OCI-LY7 (cell line): ENCODE results near the gene ZNF462.

Experiments
- EZH2phosphoT487 ChIP-seq: fragments of 200-600 bp; sonication (generic); IDR thresholded peaks from 2 replicates; pipeline ENCODE4 v1.6.1; 2018; ENCODE audit warnings: low read depth, borderline replicate concordance, mild to moderate bottlenecking, mixed run types, antibody characterized with exemption, low read length, moderate library complexity, mixed read lengths
- TF ChIP-seq, protein P1 (sequence below): fragments of 200-600 bp; sonication (generic); conservative IDR thresholded peaks from 2 replicates; pipeline ENCODE4 v1.5.1; 2014; ENCODE audit warnings: mild to moderate bottlenecking, antibody characterized with exemption, low read length, moderate library complexity, mixed read lengths

DNA sequence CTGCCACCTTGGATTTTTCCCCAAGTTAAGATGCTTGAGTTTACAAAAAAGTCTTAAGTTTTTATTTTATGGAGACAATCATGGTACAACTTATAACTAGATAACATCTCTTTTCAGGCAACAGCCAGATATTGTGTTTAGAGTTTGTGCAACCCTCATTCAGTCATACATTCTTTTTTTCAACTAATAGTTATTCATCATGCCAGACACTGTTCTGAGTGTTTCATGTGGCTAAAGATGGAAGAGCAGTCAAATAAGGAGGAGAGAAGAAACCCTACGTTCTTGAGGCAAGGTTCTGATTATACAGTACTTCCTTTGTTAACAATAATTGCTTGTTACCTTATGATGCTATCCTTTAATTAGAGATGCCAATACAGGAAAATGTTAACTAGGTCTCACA, 42.1 kb upstream of the ZNF462 start:
- TF ChIP-seq, protein P1, sequence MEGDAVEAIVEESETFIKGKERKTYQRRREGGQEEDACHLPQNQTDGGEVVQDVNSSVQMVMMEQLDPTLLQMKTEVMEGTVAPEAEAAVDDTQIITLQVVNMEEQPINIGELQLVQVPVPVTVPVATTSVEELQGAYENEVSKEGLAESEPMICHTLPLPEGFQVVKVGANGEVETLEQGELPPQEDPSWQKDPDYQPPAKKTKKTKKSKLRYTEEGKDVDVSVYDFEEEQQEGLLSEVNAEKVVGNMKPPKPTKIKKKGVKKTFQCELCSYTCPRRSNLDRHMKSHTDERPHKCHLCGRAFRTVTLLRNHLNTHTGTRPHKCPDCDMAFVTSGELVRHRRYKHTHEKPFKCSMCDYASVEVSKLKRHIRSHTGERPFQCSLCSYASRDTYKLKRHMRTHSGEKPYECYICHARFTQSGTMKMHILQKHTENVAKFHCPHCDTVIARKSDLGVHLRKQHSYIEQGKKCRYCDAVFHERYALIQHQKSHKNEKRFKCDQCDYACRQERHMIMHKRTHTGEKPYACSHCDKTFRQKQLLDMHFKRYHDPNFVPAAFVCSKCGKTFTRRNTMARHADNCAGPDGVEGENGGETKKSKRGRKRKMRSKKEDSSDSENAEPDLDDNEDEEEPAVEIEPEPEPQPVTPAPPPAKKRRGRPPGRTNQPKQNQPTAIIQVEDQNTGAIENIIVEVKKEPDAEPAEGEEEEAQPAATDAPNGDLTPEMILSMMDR, result no peak
- TF ChIP-seq EZH2phosphoT487, result no peak
